PC-9 (cell line): ENCODE data around the gene PIK3CA. TPM values are rescaled to one million over a fixed set of nuclear protein-coding genes. Genes with fewer than 3 reads are reported as not detected.

Source experiments
- BruUV-seq: library from RNA; stranded (reverse); fragments of 400-500 nt; replicated peaks from 2 replicates; lab custom pipeline; 2021; lab: Mats Ljungman, UMichigan
- CTCF ChIA-PET: fragments of 300-600 bp; sonication (Branson Sonifier 250); formaldehyde crosslinking; loops from one replicate; lab custom pipeline; 2022; ENCODE audit warnings: antibody characterized with exemption; lab: Charles Lee
- POLR2A ChIA-PET: fragments of 300-600 bp; sonication (Branson Sonifier 250); formaldehyde crosslinking; loops from one replicate; lab custom pipeline; 2022; ENCODE audit warnings: antibody characterized with exemption; ENCODE audit not compliant: unreplicated experiment; lab: Charles Lee
- DNase-seq, 2 experiments: peaks; one replicate each; pipeline versions ENCODE4 v3.0.0 to v3.0.0-alpha.2; 2015 to 2022; ENCODE audit warnings: mixed read lengths in 1 of 2
- H2AFZ ChIP-seq: fragments of 200-600 bp; sonication (generic); 2 replicates; pipeline ENCODE4 v1.8.1; 2017; ENCODE audit warnings: antibody characterized with exemption
- H3F3A ChIP-seq: fragments of 200-600 bp; sonication (generic); 2 replicates; pipeline ENCODE4 v1.8.1; 2017; ENCODE audit warnings: antibody characterized with exemption, mild to moderate bottlenecking, low read depth; ENCODE audit not compliant: insufficient read depth
- H3K27ac ChIP-seq: fragments of 200-600 bp; sonication (generic); 2 replicates; pipeline ENCODE4 v1.6.1; 2016; ENCODE audit warnings: mixed run types
- H3K27me3 ChIP-seq: fragments of 200-600 bp; sonication (generic); 2 replicates; pipeline ENCODE4 v1.6.1; 2016; ENCODE audit warnings: low read depth, mixed run types; ENCODE audit not compliant: insufficient read depth
- H3K36me3 ChIP-seq: fragments of 200-600 bp; sonication (generic); 2 replicates; pipeline ENCODE4 v1.6.1; 2016; ENCODE audit warnings: low read depth, mixed run types
- H3K4me1 ChIP-seq: fragments of 200-600 bp; sonication (generic); replicated peaks from 2 replicates; pipeline ENCODE4 v1.6.1; 2016; ENCODE audit warnings: mixed run types; ENCODE audit not compliant: insufficient read depth
- H3K4me2 ChIP-seq: fragments of 200-600 bp; sonication (generic); 2 replicates; pipeline ENCODE4 v1.6.1; 2017; ENCODE audit warnings: mixed run types
- H3K4me3 ChIP-seq: fragments of 200-600 bp; sonication (generic); 2 replicates; pipeline ENCODE4 v1.6.1; 2016; ENCODE audit warnings: mixed run types
- H3K79me2 ChIP-seq: fragments of 200-600 bp; sonication (generic); 2 replicates; pipeline ENCODE4 v1.6.1; 2017; ENCODE audit warnings: low read depth, mixed run types
- H3K9me2 ChIP-seq: fragments of 200-600 bp; sonication (generic); 2 replicates; pipeline ENCODE4 v1.8.1; 2017; ENCODE audit warnings: mild to moderate bottlenecking; ENCODE audit not compliant: insufficient read depth
- H3K9me3 ChIP-seq: fragments of 200-600 bp; sonication (generic); 2 replicates; pipeline ENCODE4 v1.8.1; 2016; ENCODE audit warnings: low read depth; ENCODE audit not compliant: insufficient read depth
- H4K20me1 ChIP-seq: fragments of 200-600 bp; sonication (generic); 2 replicates; pipeline ENCODE4 v1.8.1; 2017; ENCODE audit not compliant: insufficient read depth
- EZH2 ChIP-seq: fragments of 200-600 bp; sonication (generic); IDR thresholded peaks from 2 replicates; pipeline ENCODE4 v1.8.0; 2017; ENCODE audit warnings: antibody characterized with exemption, low read depth
- intact Hi-C: fragments of 100-400 bp; cut with micrococcal nuclease; formaldehyde crosslinking; loops from one replicate; pipeline ENCODE4 v1.10.0; 2022; ENCODE audit not compliant: unreplicated experiment
- total RNA-seq: library from RNA; stranded (reverse); gene quantifications from 2 replicates; pipeline ENCODE4 v1.2.3, GENCODE V29; 2021
- TF ChIP-seq, protein P1 (sequence below): fragments of 200-600 bp; sonication (generic); conservative IDR thresholded peaks from 2 replicates; pipeline ENCODE4 v1.6.1; 2017; ENCODE audit warnings: mixed run types, antibody characterized with exemption, mild to moderate bottlenecking, moderate library complexity

Gene PIK3CA
- total RNA-seq, 1 experiment from 2014 or later, result 39.9 TPM

DNA sequence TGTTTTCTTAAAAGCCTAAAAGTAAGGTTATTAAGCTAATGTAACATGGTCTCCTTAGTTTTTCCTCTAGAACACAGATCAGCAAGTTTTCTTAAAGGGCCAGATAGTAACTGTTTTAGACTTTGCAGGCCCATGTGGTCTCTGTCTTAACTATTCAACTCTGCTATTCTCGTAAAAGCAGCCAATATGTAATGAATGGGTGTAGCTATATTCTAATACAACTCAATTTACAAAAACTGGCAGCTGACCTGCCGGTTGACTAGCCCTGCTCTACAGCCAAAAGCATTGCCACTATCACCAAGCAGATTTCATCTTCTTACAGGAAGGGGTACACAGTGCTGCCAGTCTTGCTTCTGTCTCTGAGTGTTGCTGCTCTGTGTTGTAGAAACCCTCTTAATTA lies 75.4 kb downstream of the PIK3CA start:
- H3K4me2 ChIP-seq, result no peak overlapping the region
- intact Hi-C loops, result no loop called here
- H3K79me2 ChIP-seq, result no peaks in the 10 kb centered on the region
- no TSS peak for BruUV-seq
- H3K9me3 ChIP-seq, result no peaks in the 10 kb centered on the region
- no peak overlapping the region for H2AFZ ChIP-seq
- no peak for DNase-seq
- H3K4me3 ChIP-seq, result no peak overlapping the region
- ChIA-PET CTCF (no interaction called here), POLR2A (interaction anchor here (0.7 kb wide), 1 partner anchor 13 kb away, joined by 3 read pairs; no protein-coding TSS in a partner anchor)
- TF ChIP-seq, protein P1, sequence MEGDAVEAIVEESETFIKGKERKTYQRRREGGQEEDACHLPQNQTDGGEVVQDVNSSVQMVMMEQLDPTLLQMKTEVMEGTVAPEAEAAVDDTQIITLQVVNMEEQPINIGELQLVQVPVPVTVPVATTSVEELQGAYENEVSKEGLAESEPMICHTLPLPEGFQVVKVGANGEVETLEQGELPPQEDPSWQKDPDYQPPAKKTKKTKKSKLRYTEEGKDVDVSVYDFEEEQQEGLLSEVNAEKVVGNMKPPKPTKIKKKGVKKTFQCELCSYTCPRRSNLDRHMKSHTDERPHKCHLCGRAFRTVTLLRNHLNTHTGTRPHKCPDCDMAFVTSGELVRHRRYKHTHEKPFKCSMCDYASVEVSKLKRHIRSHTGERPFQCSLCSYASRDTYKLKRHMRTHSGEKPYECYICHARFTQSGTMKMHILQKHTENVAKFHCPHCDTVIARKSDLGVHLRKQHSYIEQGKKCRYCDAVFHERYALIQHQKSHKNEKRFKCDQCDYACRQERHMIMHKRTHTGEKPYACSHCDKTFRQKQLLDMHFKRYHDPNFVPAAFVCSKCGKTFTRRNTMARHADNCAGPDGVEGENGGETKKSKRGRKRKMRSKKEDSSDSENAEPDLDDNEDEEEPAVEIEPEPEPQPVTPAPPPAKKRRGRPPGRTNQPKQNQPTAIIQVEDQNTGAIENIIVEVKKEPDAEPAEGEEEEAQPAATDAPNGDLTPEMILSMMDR, result no peak
- no peak for TF ChIP-seq EZH2
- H3K27me3 ChIP-seq, result no peaks in the 10 kb centered on the region
- no peaks in the 10 kb centered on the region for H4K20me1 ChIP-seq
- no peaks in the 10 kb centered on the region for H3K9me2 ChIP-seq
- peaks cover 15% of the 10 kb centered on the region for H3K36me3 ChIP-seq
- no peak overlapping the region for H3K27ac ChIP-seq
- H3F3A ChIP-seq, result no peaks in the 10 kb centered on the region
- no peaks in the 10 kb centered on the region for H3K4me1 ChIP-seq

DNA sequence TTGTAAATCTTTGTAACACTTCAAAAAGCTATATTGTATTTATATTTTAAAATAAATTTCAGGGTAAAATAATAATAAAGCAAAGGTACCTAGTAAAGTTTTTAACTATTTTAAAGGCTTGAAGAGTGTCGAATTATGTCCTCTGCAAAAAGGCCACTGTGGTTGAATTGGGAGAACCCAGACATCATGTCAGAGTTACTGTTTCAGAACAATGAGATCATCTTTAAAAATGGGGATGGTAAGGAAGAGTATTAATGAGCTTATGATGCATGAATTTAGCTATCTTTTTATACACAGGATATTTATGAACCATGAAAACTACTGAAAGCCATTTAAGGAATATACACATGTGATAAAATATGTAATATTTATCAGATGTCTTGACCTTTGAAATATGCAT lies 76.4 kb downstream of the PIK3CA start:
- DNase-seq, result no peak
- no peaks in the 10 kb centered on the region for H3K9me3 ChIP-seq
- no peaks in the 10 kb centered on the region for H3K9me2 ChIP-seq
- ChIA-PET POLR2A (no interaction called here), CTCF (no interaction called here)
- H3K4me2 ChIP-seq, result no peak overlapping the region
- peaks cover 19% of the 10 kb centered on the region for H3K36me3 ChIP-seq
- intact Hi-C loops, result no loop called here
- no TSS peak for BruUV-seq
- no peak overlapping the region for H2AFZ ChIP-seq
- no peaks in the 10 kb centered on the region for H3K4me1 ChIP-seq
- no peaks in the 10 kb centered on the region for H3K79me2 ChIP-seq
- H3K27ac ChIP-seq, result no peak overlapping the region
- TF ChIP-seq, protein P1, result no peak
- no peak for TF ChIP-seq EZH2
- no peaks in the 10 kb centered on the region for H3F3A ChIP-seq
- no peak overlapping the region for H3K4me3 ChIP-seq
- H3K27me3 ChIP-seq, result no peaks in the 10 kb centered on the region
- no peaks in the 10 kb centered on the region for H4K20me1 ChIP-seq

DNA sequence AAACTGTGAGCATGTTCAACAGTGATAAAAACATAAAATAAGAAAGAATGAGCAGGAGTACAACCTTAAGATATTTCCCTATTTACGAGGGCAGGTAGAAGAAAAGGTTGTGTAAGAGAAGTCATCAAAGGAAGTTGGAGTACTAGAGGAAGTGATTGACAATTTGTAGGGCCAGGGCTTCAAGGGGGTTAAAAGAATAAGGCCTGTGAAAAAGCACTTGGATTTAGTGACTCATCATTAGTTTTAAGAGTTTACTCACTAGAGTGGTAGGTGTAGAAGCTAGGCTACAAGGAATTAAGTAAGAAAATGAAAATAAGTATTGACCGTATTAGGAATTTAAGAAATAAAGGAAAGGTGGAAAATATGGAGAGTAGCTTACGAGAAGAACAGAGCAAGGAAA lies 79.2 kb downstream of the PIK3CA start:
- no peak for TF ChIP-seq EZH2
- TF ChIP-seq, protein P1, result no peak
- Histone ChIP-seq H3K27me3 (no peaks in the 10 kb centered on the region), H2AFZ (no peak overlapping the region), H3K9me2 (no peaks in the 10 kb centered on the region), H3F3A (no peaks in the 10 kb centered on the region), H3K27ac (no peak overlapping the region), H3K4me3 (no peak overlapping the region), H4K20me1 (no peaks in the 10 kb centered on the region), H3K79me2 (no peaks in the 10 kb centered on the region), H3K4me1 (no peaks in the 10 kb centered on the region), H3K4me2 (no peak overlapping the region), H3K36me3 (peaks cover 28% of the 10 kb centered on the region), H3K9me3 (no peaks in the 10 kb centered on the region)
- peak in 1 of 2 experiments; percentile 43 for DNase-seq
- intact Hi-C loops, result no loop called here
- POLR2A ChIA-PET, result interaction anchor here (0.7 kb wide), 1 partner anchor 96 kb away, joined by 3 read pairs; the partner anchor contains the start of gene ZNF639
- CTCF ChIA-PET, result interaction anchor here (0.5 kb wide), 1 partner anchor 1689 kb away, joined by 5 read pairs; no protein-coding TSS in a partner anchor
- BruUV-seq, result no TSS peak
